Kidney (tissue), 14 donors: ENCODE measurements around the gene CLCN2. TPM values are rescaled to one million over a fixed set of nuclear protein-coding genes. Genes with fewer than 3 reads are reported as not detected.
A peak's percentile ranks its signal among the peaks of the same experiment; 100 is the strongest.

Experiments used
- DNase-seq, 5 donors: peaks; one replicate each; pipeline ENCODE4 v3.0.0-alpha.2; 2013 to 2020
- FAIRE-seq: peaks from 2 replicates; lab custom pipeline; 2012; peaks lifted over from hg19 to GRCh38; lab: Jason Lieb, UNC
- H3K27ac ChIP-seq, 2 donors: one replicate each; pipeline ENCODE4 v1.7.0; 2013; ENCODE audit warnings: low read depth in 2 of 2, low read length in 2 of 2, inconsistent platforms in 1 of 2
- H3K27me3 ChIP-seq: one replicate; pipeline ENCODE4 v1.7.1; 2013; ENCODE audit warnings: low read length, inconsistent platforms; ENCODE audit not compliant: control insufficient read depth, insufficient read depth
- H3K36me3 ChIP-seq, 3 donors: one replicate each; pipeline versions ENCODE4 v1.7.0 to v1.7.1; 2013; ENCODE audit warnings: low read length in 3 of 3, control low read depth in 1 of 3, inconsistent platforms in 1 of 3; ENCODE audit not compliant: insufficient read depth in 3 of 3, control insufficient read depth in 2 of 3
- H3K4me1 ChIP-seq, 3 donors: one replicate each; pipeline versions ENCODE4 v1.7.0 to v1.7.1; 2013; ENCODE audit warnings: low read length in 3 of 3, inconsistent platforms in 1 of 3, low read depth in 1 of 3; ENCODE audit not compliant: control insufficient read depth in 2 of 3, insufficient read depth in 2 of 3
- H3K4me3 ChIP-seq, 3 donors: one replicate each; pipeline versions ENCODE4 v1.7.0 to v1.8.1; 2013; ENCODE audit warnings: low read length in 3 of 3, control low read depth in 1 of 3, inconsistent platforms in 1 of 3
- H3K9ac ChIP-seq, 3 donors: one replicate each; pipeline versions ENCODE4 v1.7.0 to v1.7.1; 2013; ENCODE audit warnings: low read length in 3 of 3, control low read depth in 1 of 3, inconsistent platforms in 1 of 3
- H3K9me3 ChIP-seq, 3 donors: one replicate each; pipeline versions ENCODE4 v1.7.0 to v1.7.1; 2013; ENCODE audit warnings: low read length in 3 of 3, control low read depth in 1 of 3, inconsistent platforms in 1 of 3; ENCODE audit not compliant: control insufficient read depth in 2 of 3, insufficient read depth in 1 of 3
- CTCF ChIP-seq: IDR thresholded peaks from 3 replicates; pipeline ENCODE4 v1.5.1; 2012; ENCODE audit warnings: mild to moderate bottlenecking, moderate library complexity, borderline replicate concordance; ENCODE audit not compliant: insufficient read depth; ENCODE audit errors: extremely low read depth
- intact Hi-C: fragments of 100-400 bp; cut with DNase I; formaldehyde crosslinking; loops from one replicate; pipeline ENCODE4 v1.11.1; 2022
- polyA plus RNA-seq: library from polyadenylated mRNA; stranded (reverse); fragments of 350-450 nt; fragmentation: Illumina TruSeq; extraction: RNeasy Lipid Tissue Mini Kit (QIAGEN cat#74804); gene quantifications from one replicate; pipeline ENCODE4 v1.2.3, GENCODE V29; 2014; ENCODE audit warnings: low read depth, low replicate concordance; ENCODE audit not compliant: insufficient read depth
- total RNA-seq: library from RNA; stranded (reverse); fragmentation: NEBNext Ultra II Directional; extraction: Animal tissue kit (Norgen Biotek cat#: 25700); gene quantifications from one replicate; pipeline ENCODE4 v1.2.1, GENCODE V29; 2021
- donor health status: control.
- donor health status: control.
- donor health status: control.
- donor health status: control.
- donor health status: control.
- donor health status: DM: yes; HTN: yes; CAD: no.
- donor health status: Normal renal cell carcinoma (clear cell type).

The CLCN2 gene
- total and polyA plus RNA-seq, 2 donors from 2014 or later: 6.4 to 10.4 TPM

- FAIRE-seq (no peak), DNase-seq (no peak)
- Histone ChIP-seq H3K27ac (no peak overlapping the region), H3K36me3 (peaks cover 12 to 42% (median 38%) of the 10 kb centered on the region in 3 donors), H3K4me3 (peak overlapping the region; percentile 67 to 91 (median 90)), H3K9me3 (no peaks in the 10 kb centered on the region), H3K9ac (peak overlapping the region; percentile 57 to 83 (median 60)), H3K4me1 (peaks cover 3 to 10% (median 5%) of the 10 kb centered on the region in 3 donors), H3K27me3 (no peaks in the 10 kb centered on the region)
- intact Hi-C loops: no loop called here
- no peak for TF ChIP-seq CTCF
Measured at GRCh38 chr3:184299488-184300377, 61.7 kb downstream of the CLCN2 start.

- no peaks in the 10 kb centered on the region for H3K9me3 ChIP-seq
- H3K27ac ChIP-seq: peak within 1 kb of the TSS; percentile 56 to 79
- no peaks in the 10 kb centered on the region for H3K27me3 ChIP-seq
- peak within 1 kb of the TSS; percentile 57 to 94 (median 83) for H3K9ac ChIP-seq
- peaks cover 12 to 35% (median 32%) of the 10 kb centered on the region in 3 donors for H3K36me3 ChIP-seq
- TF ChIP-seq CTCF: no peak
- intact Hi-C loops: no loop called here
- peak; percentile 98 to 99 (median 99) for DNase-seq
- H3K4me1 ChIP-seq: peaks cover 3 to 10% (median 5%) of the 10 kb centered on the region in 3 donors
- FAIRE-seq: no peak
- peak within 1 kb of the TSS; percentile 90 to 95 (median 92) for H3K4me3 ChIP-seq
Measured at GRCh38 chr3:184298759-184299487, 62.5 kb downstream of the CLCN2 start, which contains the start of gene PSMD2. TSS of gene PSMD2 (plus strand) at chr3:184299241. CDS start at chr3:184299267, 26 bp downstream.

- H3K4me1 ChIP-seq: peaks cover 3 to 10% (median 5%) of the 10 kb centered on the region in 3 donors
- no peak overlapping the region for H3K4me3 ChIP-seq
- no peak for FAIRE-seq
- H3K9ac ChIP-seq: no peak overlapping the region
- H3K9me3 ChIP-seq: no peaks in the 10 kb centered on the region
- peaks cover 3 to 12% (median 10%) of the 10 kb centered on the region in 3 donors for H3K36me3 ChIP-seq
- DNase-seq: no peak
- H3K27ac ChIP-seq: no peak overlapping the region
- no peaks in the 10 kb centered on the region for H3K27me3 ChIP-seq
- TF ChIP-seq CTCF: no peak
- intact Hi-C loops: no loop called here
Measured at GRCh38 chr3:184296616-184297015, 64.8 kb downstream of the CLCN2 start.

Other genes starting within 250 kb of the CLCN2 start
- gene EIF2B5, start 226.2 kb downstream of the CLCN2 start, total RNA-seq: 36.9 TPM
- 37.0 TPM for gene EIF2B5, start 226.2 kb downstream of the CLCN2 start, polyA plus RNA-seq
- gene DVL3, start 206.2 kb downstream of the CLCN2 start, total RNA-seq: 57.4 TPM
- gene DVL3, start 206.2 kb downstream of the CLCN2 start, polyA plus RNA-seq: 30.3 TPM
- gene AP2M1, start 186.8 kb downstream of the CLCN2 start, total RNA-seq: 329 TPM
- 353 TPM for gene AP2M1, start 186.8 kb downstream of the CLCN2 start, polyA plus RNA-seq
- gene ABCF3, start 175.4 kb downstream of the CLCN2 start, total RNA-seq: 69.0 TPM
- 49.1 TPM for gene ABCF3, start 175.4 kb downstream of the CLCN2 start, polyA plus RNA-seq
- gene VWA5B2, start 132.0 kb downstream of the CLCN2 start, total RNA-seq: 0.25 TPM
- 0.11 TPM for gene VWA5B2, start 132.0 kb downstream of the CLCN2 start, polyA plus RNA-seq
- gene ALG3, start 112.6 kb downstream of the CLCN2 start, total RNA-seq: 33.6 TPM
- 39.8 TPM for gene ALG3, start 112.6 kb downstream of the CLCN2 start, polyA plus RNA-seq
- 2.8 TPM for gene EEF1AKMT4, start 111.9 kb downstream of the CLCN2 start, total RNA-seq
- gene EEF1AKMT4, start 111.9 kb downstream of the CLCN2 start, polyA plus RNA-seq: 6.1 TPM
- gene CAMK2N2, start 100.1 kb downstream of the CLCN2 start, total RNA-seq: 0.31 TPM
- gene CAMK2N2, start 100.1 kb downstream of the CLCN2 start, polyA plus RNA-seq: 0.39 TPM
- gene ECE2, start 85.6 kb downstream of the CLCN2 start, total RNA-seq: not detected
- gene ECE2, start 85.6 kb downstream of the CLCN2 start, polyA plus RNA-seq: not detected
- 149 TPM for gene PSMD2, start 62.4 kb downstream of the CLCN2 start, total RNA-seq
- 104 TPM for gene PSMD2, start 62.4 kb downstream of the CLCN2 start, polyA plus RNA-seq
- gene EIF4G1, start 47.0 kb downstream of the CLCN2 start, total RNA-seq: 327 TPM
- 118 TPM for gene EIF4G1, start 47.0 kb downstream of the CLCN2 start, polyA plus RNA-seq
- 20.1 TPM for gene FAM131A, start 24.0 kb downstream of the CLCN2 start, total RNA-seq
- gene FAM131A, start 24.0 kb downstream of the CLCN2 start, polyA plus RNA-seq: 14.0 TPM
- gene POLR2H, start 105 bp upstream of the CLCN2 start, total RNA-seq: 82.0 TPM
- gene POLR2H, start 105 bp upstream of the CLCN2 start, polyA plus RNA-seq: 157 TPM
- gene THPO, start 16.6 kb upstream of the CLCN2 start, total RNA-seq: 0.85 TPM
- gene THPO, start 16.6 kb upstream of the CLCN2 start, polyA plus RNA-seq: 5.7 TPM
- 16.8 TPM for gene CHRD, start 18.4 kb upstream of the CLCN2 start, total RNA-seq
- 18.6 TPM for gene CHRD, start 18.4 kb upstream of the CLCN2 start, polyA plus RNA-seq
- gene EPHB3, start 200.2 kb upstream of the CLCN2 start, total RNA-seq: 1.4 TPM
- gene EPHB3, start 200.2 kb upstream of the CLCN2 start, polyA plus RNA-seq: 3.8 TPM